GM20431 (cell line): ENCODE results near the gene CEACAM18.
"Not testable (repeated sequence)": the region's sequence is repeated elsewhere in the genome, so short reads cannot be mapped to it uniquely, and the experiment has no call there.

ENCODE experiments used
- in situ Hi-C: fragments of 300-500 bp; cut with MseI, MboI; formaldehyde crosslinking; loops from one replicate; pipeline ENCODE4 v1.15.0; 2020; ENCODE audit warnings: low sequenced_read_pairs; ENCODE audit not compliant: unreplicated experiment

Gene CEACAM18

DNA sequence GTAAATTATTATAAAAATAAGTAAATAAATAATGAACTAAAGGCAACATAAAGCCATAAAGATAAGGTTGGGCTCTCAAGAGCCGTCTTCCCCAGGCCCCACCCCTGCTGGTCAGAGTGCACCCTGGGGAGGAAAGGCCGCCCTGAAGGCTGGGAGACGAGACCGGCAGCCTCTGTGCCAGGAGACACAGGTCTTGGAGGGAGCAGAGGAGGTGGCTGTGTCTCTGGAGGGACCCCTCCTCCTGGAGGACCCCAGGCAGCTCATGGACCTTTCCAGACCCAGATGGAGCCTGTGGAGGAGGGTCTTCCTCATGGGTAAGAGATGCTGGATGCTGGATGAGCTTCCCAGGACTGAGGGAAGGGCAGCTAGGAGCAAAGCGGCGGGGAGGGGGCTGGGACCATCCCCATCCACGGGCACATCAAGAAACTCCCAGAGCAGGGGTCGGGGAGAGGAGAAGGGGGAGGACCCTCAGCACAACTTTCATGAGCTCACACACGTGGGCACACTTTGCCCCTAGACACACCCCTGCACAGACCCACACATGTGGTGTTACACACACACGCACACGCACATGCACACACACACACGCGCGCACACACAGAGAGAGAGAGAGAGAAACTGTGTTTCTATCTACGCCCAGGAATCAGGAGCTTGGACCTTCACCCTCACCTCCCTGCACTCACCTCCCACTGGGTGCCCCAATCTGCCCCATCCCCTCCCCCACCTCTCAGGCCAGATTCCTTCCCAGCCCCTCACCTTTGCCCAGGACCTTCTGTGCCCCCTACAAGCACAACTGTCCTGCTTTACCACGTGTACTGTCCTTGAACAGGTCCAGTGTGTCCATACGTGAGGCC is at the start of gene CEACAM18:
TSS of gene CEACAM18 (plus strand) at position 159 of the 854 bp plus-strand sequence.
- in situ Hi-C loops = loop anchor here (10.0 kb wide), 1 partner anchor 176 kb away; no protein-coding TSS in a partner anchor

DNA sequence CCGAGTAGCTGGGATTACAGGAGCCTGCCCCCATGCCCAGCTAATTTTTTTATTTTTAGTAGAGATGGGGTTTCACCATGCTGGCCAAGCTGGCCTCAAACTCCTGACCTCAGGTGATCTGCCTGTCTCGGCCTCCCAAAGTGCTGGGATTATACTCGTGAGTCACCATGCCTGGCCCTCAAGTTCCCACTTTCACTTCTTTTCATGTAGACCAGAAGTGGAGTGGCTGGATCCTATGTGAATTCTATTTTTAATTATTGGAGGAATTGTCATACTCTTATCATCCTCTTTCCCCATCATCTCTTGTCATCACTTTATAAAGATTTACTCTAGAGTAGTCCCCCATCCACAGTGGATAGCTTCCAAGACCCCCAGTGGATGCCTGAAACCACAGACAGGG is 48.1 kb upstream of the CEACAM18 start:
- in situ Hi-C loops = no loop called here

GRCh38 chr19:51431124-51431523 is 47.2 kb upstream of the CEACAM18 start:
- in situ Hi-C loops = no loop called here

DNA sequence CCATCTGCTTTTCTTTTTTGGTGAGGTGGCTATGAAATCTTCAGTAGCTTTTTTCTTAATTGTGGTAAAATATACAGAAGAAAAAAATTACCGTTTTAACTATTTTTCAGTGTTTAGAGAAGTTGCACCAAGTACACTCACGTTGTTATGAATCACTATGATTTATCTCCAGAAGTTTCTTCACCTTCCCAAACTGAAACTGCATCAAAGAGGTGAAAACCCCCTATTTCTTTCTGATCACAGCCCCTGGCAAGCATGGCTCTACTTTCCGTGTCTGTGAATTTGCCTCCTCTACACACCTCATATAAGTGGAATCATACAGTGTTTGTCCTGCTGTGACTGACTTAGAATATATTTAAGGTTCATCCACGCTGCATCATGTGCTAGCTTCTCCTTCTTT is 45.3 kb upstream of the CEACAM18 start:
- in situ Hi-C loops = no loop called here

GRCh38 chr19:51434456-51434855 is 43.9 kb upstream of the CEACAM18 start:
- in situ Hi-C loops = no loop called here

- in situ Hi-C loops = no loop called here
Measured at GRCh38 chr19:51439021-51439465, 39.3 kb upstream of the CEACAM18 start.

DNA sequence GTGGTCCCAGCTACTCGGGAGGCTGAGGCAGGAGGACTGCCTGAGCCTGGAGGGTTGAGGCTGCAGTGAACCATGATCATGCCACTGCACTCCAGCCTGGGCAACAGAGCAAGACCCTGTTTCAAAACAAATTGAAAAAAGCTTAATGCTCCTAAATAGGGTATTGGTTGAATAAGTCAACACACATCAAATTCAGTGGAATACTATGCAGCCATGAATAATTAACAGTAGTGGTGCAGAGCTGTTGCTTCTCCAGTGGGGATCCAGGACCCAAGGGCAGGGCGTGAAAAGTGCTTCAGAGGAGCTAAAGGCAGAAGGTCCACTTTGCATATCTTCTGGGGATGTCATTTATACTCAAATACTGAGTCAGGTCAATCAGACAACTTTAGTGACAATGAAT is 38.3 kb upstream of the CEACAM18 start:
- in situ Hi-C loops = no loop called here

DNA sequence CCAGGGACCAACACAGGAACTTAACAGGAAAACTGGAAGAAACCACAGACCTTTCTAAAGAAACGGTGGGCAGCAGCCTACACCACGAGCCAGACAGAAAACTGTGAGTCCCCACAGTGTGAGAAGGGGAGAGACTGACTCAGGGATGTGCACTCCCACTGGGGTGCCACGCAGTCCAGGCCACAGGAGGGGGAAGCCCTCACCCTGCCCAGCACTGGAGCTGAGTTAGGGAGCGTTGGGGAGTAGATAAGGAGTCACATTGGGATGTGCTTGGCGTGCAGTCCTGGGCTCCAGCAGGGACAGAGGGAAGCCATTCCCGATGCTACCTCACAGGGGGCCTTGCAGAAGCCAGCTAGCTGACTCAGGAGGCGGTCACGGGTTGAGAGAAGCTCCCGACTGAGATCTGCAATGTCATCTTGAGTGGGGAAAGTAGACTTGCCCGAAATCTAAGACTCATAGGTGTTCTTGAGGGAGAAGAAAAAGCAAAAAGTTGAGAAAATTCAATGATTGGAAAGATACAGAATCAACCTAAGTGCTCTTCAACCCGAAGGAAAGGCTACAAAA is 37.4 kb upstream of the CEACAM18 start:
- in situ Hi-C loops = no loop called here

- in situ Hi-C loops = no loop called here
Measured at GRCh38 chr19:51441410-51442390, 36.6 kb upstream of the CEACAM18 start.

GRCh38 chr19:51447510-51447909 is 30.8 kb upstream of the CEACAM18 start:
- in situ Hi-C loops = not testable (repeated sequence)

DNA sequence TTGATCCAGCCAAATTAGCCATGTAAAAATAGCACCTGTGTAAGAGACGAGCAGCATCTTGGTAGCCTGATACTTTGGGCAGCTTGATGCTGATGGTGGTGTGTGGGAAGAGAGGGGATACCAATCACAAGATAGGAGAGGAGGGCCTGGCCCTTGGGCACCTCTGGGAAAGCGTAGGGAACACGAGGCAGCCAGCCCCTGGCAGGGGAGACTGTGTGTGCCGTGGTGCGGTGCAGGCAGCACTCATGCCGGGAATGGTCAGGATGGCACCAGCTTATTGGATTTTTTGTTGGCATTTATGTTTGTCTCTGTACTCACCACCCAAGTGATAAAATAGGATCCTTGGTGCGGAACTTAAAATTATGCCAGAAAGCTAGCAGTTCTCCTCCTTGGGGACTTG is 30.3 kb upstream of the CEACAM18 start:
- in situ Hi-C loops = no loop called here

DNA sequence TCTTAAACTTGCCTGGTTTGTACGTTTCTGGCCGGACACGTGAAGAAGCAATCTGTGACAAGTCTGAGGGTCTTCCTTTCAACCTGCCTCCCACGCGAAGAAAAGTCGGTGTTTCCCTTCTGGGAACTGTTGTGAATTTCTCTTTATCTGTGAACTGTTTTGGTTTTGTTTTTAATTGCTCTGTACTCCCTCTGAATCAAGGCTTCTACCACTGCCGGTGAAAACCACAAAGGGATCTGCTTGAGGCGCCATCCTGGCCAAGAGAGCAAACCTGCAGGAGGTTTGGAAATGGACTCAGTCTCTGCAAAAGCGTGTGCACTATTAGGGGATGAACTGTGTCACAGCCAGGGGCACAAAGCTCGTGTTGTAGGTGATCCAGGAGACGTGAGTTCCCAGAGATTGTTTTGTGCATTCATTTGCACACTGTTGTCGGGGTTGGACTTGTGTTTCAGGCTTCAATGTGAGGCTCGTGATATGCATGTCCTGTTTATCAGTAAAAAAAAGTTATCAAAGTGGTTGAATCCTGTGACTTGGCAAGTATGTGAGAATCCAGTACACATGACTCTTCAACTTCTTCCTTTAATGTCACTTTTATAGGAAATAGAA is 29.8 kb upstream of the CEACAM18 start:
- in situ Hi-C loops = no loop called here

DNA sequence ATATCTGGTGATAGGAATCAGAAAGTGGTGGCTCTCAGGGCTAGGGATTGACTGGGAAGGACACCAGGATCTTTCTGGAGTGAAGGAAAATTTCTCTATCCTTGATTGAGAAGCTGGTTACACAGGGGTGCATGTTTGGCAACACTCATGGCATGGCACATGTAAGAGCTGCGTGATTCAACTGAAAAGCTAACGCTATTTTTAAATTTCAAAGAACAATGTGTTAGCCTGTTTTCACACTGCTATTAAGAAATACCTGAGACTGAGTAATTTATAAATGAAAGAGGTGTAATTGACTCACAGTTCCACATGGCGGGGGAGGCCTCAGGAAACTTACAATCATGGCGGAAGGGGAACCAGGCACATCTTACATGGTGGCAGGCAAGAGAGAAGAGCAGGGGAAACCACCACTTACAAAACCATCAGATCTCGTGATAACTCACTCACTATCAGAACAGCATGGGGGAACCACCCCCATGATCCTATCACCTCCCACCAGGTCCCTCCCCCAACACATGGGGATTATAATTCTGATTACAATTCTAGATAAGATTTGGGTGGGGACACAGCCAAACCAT is 27.5 kb upstream of the CEACAM18 start:
- in situ Hi-C loops = no loop called here

DNA sequence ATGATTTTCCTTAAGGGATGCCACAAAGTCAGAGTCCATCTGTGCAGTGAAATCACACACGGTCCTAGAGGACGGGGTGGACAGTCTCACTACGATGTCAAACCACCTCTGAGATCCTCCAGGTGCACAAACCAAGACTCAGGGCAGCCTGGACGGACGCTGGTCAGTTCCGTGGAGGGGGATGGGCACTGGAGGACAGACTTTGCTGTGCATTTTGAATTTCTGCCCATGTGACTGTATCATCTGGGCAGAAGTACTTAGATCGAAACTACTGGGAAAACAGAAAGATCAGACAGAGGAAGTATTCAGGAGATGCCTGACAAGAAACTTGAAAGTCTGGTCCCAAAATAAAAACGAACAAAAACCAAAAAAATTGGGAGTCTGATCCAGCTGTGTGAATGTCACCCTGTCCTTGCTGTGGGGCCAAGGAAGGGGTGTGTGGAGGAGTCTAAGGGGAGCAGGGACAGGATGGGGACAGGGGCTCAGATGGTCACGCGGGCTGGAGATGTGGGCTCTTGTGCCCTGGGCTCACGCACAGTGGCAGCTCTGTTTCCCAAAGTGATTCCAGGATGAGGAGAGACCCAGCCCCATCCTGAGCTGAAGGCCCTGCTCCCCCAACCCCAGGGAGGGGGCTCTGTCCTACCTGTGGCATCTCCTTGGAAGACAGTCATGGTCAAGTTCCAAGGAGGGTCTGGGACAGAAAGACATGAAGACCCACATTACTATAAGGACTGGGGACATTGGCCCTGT is 21.6 kb upstream of the CEACAM18 start:
- in situ Hi-C loops = no loop called here

GRCh38 chr19:51457351-51458013 is 20.9 kb upstream of the CEACAM18 start:
- in situ Hi-C loops = no loop called here

- in situ Hi-C loops = no loop called here
Measured at GRCh38 chr19:51458051-51458645, 20.2 kb upstream of the CEACAM18 start, which contains the start of gene SIGLEC8. Gene SIGLEC8, minus strand, starts transcription at chr19:51458454. Its CDS starts 67 bp downstream, at chr19:51458387.

DNA sequence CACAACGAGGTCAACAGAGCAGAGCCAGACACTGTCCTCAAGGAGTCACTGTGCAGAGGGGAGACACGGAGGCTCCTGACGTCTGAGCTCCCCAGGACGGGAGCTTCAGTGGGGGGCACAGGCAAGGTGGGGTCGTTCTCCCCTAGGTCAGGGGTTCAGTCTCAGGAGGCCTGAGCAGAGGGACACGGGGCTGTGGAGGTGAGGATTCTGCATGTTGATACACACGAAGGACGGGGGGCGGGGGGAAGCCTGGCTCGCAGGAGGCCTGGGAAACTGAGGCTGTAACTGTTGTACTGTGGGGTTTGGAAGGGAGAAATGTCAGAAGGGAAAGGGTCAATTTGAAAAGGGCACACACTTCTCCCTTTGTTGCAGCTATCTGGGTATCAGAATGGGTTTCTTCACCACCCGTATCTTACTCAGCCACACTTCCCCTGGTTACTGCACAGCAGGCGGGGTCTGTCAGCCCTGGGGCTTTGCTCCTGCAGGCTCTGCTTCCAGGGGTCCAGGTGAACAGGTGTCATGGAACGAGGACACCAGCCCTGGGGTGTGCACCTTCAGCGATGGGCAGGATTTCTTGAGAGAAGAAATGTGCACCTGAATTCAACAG is 19.3 kb upstream of the CEACAM18 start:
- in situ Hi-C loops = no loop called here
